Stimulated activated CD4-positive, alpha-beta T cell treated with anti-CD3 and anti-CD28 coated beads, Interleukin-1b, Interleukin-23, amount 100 ng/mL, for 48 hours (primary cell): ENCODE results near the gene PCBD2.
"Not testable (repeated sequence)": the region's sequence is repeated elsewhere in the genome, so short reads cannot be mapped to it uniquely, and the experiment has no call there.

ENCODE experiments used
- DNase-seq: peaks from one replicate; pipeline ENCODE4 v3.0.0-alpha.2; 2020

The PCBD2 gene

DNA sequence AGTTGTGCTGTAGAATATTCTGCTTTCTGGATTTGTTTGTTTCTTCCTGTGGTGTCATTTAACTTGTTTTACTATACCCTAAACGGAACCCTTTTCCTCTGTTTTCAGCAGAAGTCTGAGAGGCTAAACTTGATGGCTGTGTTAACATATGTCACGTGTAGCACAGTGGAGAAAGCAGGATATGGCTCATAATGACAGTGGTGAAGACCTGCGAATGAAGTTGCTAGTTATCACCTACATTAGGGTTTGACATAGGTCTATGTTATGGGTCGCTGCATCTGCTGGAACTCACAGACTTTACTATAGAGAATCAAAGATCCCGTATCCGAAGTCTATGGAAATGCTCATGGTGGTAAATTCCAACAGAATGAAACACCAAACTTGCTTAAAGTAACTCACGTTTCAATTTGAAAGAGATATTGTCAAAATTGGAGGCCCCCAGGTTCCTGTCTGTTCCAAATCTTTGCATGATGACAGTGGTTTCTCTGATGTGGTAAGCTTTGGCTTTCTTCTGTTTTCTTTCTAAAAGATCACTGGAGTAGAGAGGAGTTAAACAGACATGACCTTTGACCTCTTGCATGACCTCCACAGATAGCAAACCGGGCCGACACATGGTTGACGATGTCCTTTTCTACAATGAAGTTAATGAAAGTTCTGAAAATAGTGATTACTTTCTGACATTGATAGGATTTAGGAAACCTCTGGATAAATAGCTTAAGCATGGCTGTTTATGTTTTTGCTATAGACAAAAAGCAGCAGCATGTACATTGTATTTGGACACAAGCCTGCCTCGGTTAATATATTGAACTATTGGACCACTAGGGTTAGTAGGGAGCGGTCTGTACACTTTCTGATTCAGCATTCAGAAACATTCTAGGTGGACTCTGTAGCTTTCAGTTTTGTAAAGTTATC is 59.7 kb downstream of the PCBD2 start:
- DNase-seq = no peak

DNA sequence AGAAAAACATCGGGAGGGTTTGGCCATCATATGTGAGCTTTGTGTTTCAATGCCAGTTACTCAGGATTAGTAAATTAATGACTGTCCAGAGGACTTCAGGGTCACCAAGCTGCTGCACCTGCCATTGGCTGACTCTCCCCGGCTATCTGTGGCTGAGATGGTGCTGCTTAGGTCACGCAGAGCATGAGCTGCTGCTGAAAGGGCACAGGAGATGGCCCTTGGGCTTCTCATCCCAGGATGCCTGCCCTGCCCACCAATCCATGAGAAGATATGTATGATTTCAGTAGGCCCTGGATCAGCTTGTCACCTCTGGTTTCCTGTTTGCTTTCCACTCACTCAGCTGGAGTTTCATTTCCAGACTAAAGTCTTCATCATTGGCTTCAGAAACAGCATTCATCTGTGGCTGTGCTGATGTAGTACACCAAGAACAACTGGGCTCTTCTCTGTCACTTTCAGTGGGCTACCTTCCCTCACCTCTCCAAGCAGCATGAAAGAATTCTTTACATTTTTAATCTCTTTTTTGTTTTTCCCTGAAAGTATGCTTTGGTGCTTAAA is 60.4 kb downstream of the PCBD2 start:
- DNase-seq = peak; percentile 12

DNA sequence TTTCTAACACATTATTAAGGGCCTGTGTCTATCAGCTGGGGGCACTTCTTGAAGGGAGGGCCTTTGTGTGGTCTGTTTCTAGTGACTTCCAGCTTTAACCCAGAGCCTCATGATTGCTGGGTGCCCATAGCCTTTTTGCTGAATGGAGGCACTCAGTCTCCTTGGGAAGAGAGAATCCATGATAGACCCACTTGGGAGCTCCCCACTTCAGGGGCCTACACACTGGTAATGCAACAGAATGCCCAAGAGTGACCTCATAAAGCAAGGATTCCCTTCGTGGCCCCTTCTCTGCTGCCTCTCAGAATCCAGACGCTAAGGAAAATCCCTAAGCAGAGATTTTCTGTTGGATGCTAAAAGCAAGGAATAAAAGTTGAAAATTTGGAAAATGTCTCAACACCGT is 62.7 kb downstream of the PCBD2 start, which contains the start of gene CATSPER3:
CATSPER3 (plus strand) TSS at position 301 of the 400 bp plus-strand sequence; CDS start at position 386, 85 bp downstream.
- DNase-seq = no peak

DNA sequence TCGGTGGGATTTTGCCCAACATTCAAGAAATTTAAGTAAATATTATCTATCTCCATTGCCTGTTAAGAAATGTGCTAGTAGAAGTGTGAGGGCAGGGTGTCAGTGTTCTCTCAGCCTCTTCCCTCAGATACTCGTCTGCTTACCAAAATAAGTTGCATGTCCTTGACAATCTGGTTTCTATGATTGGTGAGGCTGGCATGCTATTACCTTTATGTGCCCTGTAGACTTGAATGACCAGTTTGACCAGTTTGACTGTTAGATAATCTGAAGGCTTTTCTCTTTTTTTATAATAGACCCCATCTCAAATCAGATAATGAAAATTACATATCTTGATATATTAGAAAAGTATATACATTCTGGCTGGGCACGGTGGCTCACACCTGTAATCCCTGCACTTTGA is 63.1 kb downstream of the PCBD2 start:
- DNase-seq = no peak

DNA sequence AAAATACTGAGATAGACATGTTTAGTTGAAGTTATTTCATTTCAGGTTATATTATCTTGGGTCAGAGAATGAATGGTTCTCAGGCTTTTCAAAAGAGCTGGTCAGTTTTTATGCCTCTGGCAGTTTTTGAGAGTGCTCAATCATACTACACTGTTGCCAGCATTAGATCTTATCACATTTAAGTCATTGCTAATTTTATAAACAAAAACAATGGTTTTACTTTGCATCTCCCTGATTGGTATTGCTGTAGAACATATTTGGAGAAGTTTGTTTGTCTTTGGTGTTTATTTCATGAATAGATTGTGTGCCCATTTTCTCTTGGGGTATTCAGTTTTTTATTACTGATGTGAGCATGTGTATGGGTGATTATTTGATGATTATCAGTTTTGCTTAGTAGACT is 64.2 kb downstream of the PCBD2 start:
- no peak for DNase-seq

DNA sequence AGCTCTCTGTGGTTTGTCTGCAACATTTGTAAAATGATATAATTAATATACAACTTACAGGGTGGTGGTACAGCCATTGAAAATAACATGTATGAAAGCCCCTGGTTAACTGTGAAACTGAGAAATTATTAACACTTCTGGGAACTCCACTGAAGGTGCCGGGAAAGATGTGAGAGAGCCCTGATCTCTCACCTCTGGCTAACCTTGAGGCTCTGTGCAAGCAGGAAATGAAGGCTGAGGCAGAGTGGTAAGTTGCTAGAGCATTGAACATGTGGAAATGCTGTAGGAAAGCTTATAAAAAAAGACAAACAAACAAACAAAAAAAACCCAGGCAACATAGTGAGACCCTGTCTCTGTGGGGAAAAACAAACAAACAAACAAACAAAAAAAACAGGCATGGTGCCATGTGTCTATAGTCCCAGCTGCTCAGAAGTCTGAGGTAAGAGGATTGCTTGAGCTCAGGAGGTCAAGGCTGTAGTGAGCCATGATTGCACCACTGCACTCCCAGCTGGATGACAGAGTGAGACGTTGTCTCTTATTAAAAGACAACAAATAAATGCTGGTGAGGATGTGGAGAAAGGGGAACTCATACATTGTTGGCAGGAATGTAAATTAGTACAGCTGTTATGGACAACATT is 70.3 kb downstream of the PCBD2 start:
- no peak for DNase-seq

DNA sequence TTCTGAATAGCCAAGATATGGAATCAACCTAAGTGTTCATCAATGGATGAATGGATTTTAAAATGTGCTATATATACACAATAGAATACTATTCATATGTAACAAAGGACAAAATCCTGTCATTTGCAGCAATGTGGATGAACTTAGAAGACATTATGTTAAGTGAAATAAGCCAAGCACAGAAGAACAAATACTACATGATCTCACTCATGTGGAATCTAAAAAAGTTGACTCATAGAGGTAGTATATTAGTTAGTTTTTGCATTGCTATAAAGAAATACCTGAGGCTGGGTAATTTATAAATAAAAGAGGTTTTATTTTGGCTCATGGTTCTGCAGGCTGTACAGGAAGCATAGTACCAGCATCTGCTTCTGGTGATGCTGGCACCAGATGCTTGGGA is 70.9 kb downstream of the PCBD2 start:
- DNase-seq = no peak

DNA sequence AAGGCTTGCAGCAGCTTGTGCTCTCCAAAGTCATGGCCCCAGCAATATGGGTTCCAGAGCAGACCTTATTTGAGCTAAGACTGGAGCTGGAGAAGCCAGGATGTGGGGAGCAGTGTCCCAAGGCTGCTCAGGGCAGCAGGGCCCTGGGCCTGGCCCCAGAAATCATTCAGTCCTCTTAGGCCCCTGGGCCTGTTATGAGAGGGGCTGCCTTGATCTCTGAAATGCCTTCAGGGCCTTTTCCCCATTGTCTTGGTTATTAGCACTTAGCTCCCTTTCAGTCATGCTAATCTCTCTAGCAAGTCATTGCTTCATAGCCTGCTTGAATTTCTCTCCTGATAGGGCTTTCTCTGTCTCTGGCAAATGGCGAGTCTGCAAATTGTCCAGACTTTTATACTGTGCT is 71.9 kb downstream of the PCBD2 start:
- DNase-seq = no peak

DNA sequence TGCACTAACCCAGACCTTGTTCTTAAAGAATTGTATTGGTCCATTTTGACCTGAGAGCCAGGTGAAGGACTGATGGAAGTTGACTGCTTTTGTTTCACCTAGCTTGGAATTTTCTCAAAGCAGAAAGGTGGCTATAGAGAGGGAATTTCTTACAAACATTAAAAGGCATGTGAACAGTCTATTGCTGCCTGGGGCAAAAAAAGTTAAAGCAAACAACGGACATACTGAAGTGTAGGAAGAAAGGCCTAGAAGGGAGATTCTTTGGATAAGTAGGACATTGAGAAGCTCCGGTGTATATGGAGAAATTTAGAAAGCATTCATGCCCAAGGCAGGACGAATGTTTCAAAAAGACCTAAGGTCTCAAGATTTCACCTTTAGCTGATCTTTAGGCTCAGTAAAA is 74.5 kb downstream of the PCBD2 start:
- no peak for DNase-seq

DNA sequence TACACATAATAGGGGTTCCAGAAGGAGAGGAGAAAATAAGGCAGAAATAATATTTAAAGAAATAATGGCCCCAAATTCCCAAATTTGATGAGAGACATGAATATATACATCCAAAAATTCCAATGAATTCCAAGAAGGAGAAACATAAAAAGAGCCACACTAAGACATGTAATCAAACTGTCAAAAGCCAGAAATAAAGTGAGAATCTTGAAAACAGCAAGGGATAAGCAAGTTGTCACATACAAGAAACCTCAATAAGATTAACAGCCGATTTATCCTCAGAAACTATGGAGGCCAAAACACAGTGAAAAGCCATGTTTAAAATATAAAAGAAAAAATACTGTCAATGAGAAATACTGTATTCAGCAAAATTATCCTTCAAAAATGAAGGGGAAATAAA is 77.3 kb downstream of the PCBD2 start:
- no peak for DNase-seq

DNA sequence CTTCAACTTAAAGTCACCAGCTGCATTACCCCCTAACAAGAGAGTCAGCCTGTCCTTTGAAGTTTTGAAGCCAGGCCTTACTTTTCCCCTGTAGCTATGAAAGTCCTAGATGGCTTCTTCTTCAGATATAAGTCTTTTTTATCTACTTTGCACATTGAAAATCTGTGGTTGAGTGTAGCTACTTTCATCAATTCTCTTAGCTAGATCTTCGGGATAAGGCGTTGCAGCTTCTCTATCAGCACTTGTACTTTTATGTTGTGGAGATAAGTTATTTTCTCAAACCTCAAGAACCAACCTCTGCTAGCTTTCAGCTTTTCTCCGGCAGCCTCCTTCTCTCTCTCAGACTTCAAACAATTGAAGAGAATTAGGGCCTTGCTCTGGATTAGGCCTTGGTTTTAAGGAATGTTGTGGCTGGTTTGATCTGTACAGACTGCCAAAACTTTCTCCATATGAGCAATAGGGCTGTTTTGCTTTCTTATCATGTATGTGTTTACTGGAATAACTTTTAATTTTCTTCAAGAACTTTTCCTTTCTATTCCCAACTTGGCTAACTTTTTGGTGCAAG is 84.4 kb downstream of the PCBD2 start:
- no peak for DNase-seq

DNA sequence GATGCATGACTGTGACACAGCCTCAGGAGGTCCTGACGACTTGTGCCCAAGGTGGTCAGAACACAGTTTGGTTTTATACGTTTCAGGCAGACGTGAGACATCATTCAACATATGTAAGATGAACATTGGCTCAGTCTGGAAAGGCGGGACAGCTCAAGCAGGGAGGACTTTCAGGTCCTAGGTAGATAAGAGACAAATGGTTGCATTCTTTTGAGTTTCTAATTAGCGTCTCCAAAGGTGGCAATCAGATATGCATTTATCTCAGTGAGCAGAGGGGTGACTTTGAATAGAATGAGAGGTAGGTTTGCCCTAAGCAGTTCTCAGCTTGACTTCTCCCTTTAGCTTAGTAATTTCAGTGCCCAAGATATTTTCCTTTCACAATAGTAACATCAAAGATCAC is 85.3 kb downstream of the PCBD2 start:
- not testable (repeated sequence) for DNase-seq

DNA sequence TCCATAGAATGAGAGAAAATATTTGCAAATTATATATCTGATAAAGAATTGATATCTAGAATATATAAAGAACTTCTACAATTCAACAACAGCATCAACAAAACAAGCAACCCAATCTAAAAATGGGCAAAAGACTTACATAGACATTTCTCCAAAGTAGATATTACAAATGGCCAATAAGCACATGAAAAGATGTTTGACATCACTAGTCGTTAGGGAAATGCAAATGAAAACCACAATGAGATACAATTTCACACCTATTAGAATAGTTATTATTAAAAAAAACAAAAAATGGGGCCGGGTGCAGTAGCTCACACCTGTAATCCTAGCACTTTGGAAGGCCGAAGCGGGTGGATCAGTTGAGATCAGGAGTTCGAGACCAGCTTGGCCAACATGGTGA is 87.2 kb downstream of the PCBD2 start:
- DNase-seq = no peak

DNA sequence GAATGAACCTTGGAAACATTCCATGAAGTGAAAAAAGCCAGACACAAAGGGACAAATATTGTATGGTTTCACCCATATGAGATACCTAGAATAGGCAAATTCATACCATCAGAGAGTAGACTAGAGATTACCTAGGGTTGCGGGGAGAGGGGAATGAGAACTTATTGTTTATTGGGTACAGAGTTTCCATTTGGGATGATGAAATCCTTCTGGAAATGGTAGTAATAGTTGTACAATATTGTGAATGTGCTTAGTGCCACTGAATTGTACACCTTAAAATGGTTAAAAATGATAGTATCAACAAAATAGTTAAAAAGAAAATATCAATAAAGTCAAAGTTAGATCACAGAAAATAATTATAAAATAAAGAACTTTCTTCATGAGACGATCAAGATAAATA is 88.2 kb downstream of the PCBD2 start:
- DNase-seq = no peak

DNA sequence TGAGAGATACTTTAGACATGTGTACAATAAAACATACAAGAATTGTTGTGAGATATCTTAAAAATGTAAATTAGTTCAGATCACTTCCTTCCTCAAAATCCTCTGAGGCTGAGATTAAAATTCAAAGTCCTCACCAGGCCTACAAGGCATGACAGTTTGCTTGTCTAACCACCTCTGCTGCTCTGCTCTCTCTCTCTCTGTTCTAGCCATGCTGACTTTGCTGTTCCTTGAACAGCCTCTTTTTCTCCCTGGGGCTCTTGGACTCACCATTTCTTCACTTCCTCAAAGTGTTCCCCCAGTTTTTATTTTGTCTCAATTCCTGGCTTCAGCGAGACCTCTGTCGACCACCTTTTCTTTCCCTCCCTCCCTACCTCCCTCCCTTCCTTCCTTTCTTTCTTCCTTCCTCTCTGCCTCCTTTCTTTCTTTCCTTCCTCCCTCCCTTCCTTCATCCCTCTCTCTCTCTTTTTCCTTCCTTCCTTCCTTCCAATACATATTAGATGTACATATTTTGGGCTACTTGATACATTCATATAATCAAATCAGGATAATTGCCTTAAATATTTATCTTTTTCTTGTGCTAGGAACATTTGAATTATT is 89.7 kb downstream of the PCBD2 start:
- no peak for DNase-seq

DNA sequence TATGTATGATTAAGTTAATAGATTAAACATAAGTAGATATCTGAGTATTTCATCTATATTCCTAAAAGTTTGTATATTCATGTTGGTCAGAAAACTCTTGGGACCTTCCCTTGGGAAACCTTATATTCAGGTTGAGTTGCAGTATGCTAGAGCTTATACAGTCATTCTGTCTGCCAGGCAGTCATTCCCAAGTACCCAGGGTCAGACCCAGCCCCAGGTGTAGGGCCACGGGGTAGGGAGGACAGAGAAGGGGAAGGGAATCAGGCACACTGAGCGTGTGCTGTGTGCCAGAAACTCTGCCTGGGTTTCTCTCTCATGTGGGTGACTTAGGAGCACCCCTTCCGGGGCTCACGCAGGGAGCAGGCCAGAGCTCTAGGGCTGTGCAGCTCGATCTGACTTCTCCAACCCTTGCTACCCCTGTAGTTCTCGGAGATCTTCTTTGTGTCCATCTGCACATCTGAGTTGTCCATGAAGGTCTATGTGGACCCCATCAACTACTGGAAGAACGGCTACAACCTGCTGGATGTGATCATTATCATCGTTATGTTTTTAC is 91.0 kb downstream of the PCBD2 start:
- no peak for DNase-seq

DNA sequence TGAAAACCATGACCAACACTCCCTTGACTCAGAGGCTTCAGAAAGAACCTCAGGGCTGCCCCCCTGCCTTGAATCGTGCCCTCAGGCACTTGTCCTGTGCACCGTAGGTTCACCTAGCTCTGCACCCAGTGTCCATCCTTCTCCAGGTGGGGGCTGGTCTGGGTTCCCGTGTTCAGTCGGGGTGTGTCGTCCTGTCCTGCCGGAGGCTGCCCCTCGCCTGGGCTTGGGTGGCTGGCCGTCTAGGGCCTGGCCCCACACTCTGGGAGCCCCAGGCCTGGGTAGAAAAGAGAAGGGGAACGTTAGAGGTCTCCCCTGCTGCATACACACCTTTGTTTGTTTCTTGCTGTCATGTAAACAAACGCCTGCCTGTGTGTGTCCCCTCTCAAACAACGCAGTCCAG is 92.1 kb downstream of the PCBD2 start:
- DNase-seq = no peak

DNA sequence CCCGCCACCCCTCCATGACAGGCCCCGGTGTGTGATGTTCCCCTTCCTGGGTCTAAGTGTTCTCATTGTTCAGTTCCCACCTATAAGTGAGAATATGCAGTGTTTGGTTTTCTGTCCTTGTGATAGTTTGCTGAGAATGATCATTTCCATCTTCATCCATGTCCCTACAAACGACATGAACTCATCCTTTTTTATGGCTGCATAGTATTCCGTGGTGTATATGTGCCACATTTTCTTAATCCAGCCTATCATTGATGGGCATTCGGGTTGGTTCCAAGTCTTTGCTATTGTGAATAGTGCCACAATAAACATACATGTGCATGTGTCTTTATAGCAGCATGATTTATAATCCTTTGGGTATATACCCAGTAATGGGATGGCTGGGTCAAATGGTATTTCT is 93.1 kb downstream of the PCBD2 start:
- not testable (repeated sequence) for DNase-seq

DNA sequence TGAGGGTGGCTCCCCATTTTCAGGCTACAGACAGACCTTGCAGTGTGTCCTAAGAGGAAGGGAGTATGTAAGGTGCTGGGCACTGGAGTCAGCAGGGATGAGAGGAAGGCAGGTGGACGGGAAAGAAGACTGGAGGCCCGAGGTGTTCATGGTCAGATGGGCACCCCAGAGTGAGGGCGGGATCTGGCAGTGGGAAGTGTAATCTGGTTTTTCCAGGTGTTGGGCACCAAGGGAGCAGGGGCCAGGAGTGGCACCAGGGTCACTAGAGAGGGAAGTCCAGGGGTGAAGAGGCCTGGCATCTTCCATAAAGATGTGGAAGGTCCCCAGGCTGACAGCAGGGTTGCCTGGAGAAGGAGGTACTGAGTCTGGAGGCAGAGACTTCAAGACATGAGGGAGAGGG is 99.4 kb downstream of the PCBD2 start:
- no peak for DNase-seq

DNA sequence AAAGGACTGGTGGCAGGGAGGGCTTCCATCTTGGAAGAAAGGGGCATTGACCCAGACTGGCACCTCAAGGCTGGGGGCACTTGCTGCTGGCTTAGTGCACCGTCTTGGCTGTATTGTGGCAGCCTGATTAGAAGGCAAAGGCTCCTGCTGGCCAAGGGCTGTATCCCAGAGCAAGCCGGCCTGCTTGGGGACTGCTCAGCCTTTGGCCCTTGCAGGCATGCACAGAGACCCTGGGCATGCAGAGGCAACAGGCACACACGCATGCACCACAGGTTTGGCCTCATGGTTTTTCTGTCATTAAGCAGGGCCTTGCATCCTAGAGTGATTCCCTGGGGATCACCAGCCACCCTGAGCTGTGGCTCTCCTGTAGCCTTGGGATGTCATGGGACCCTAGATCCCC is 100.1 kb downstream of the PCBD2 start:
- no peak for DNase-seq

DNA sequence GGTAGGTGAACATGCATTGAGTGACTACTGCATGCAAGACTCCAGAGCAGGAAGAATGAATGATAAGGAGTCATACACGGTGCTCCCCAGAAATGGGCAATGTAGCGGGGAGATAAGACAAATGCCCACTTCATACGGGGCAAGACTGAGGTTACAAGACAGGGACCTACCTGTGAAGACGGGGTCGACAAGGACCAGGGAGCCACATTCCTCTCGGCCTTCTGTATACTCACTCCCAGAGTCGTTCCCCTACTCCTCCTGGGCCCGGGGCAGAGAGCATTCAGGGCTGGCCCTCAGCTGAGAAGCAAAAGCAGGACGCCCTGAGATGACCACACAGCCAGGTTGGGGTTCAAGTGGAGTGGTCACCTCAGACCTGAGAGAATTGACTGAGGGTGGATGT is 102.4 kb downstream of the PCBD2 start:
- no peak for DNase-seq

DNA sequence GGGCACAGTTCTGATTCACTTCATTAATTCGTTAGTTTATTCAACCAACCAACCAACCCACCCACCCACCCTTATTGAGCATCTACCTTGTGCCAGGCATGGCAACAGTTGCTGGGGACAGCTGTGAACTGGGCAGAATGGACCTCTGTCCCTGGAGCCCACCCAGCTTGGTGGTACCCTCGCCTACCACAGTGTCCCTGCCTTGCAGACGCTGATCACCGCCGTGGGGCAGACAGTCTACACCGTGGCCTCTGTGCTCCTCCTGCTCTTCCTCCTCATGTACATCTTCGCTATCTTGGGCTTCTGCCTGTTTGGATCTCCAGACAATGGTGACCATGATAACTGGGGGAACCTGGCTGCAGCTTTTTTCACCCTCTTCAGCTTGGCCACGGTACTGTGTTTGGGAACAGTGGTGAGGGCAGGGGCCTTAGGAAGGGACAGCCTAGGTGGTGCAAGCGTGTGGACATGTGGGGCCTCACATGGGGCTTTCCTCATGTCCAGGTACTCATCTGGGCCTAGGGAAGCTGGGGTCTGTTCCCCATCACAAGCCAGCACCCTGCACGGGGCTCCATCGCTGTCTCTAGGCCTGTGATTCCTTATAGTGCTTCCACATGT is 102.9 kb downstream of the PCBD2 start:
- no peak for DNase-seq

DNA sequence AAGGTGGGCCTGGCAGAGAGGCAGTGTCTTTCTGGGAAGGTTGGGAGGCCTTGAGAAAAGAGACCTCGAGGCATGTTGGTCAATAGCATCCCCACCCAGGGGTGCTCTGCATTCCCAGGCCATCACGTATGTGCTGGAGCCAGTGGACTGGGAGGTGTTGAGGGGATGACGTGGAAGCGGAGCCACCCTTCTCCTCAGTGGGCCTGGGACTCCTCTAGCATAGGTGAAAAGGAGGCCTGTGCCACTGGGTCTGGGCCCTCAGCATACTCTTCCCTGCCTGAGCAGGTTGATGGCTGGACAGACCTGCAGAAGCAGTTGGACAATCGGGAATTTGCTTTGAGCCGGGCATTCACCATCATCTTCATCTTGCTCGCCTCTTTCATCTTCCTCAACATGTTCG is 103.6 kb downstream of the PCBD2 start:
- no peak for DNase-seq
